HG03558 (cell line): ENCODE data around the gene ANKRD2.
"Not testable (repeated sequence)": the region's sequence is repeated elsewhere in the genome, so short reads cannot be mapped to it uniquely, and the experiment has no call there.

Experiments used
- ATAC-seq: cut with Tn5 transposase; IDR thresholded peaks from one replicate; pipeline ENCODE4 v1.9.1; 2021; ENCODE audit warnings: moderate number of reproducible peaks; ENCODE audit not compliant: unreplicated experiment; ENCODE audit errors: extremely low read depth

The ANKRD2 gene

GRCh38 chr10:97572214-97572989 lies at the start of gene ANKRD2:
Gene ANKRD2 (plus strand): TSS chr10:97572779. CDS start chr10:97572789, 10 bp downstream.
- no peak for ATAC-seq

GRCh38 chr10:97522937-97523336 lies 49.6 kb upstream of the ANKRD2 start:
- ATAC-seq = no peak

GRCh38 chr10:97525086-97525485 lies 47.5 kb upstream of the ANKRD2 start:
- no peak for ATAC-seq

GRCh38 chr10:97525683-97526110 lies 46.9 kb upstream of the ANKRD2 start:
- no peak for ATAC-seq

- not testable (repeated sequence) for ATAC-seq
These were observed 43.7 kb upstream of the ANKRD2 start for GRCh38 chr10:97528876-97529275.

- no peak for ATAC-seq
These were observed 42.7 kb upstream of the ANKRD2 start for GRCh38 chr10:97529685-97530465.

GRCh38 chr10:97531401-97531986 lies 41.1 kb upstream of the ANKRD2 start:
- no peak for ATAC-seq

GRCh38 chr10:97532935-97533671 lies 39.5 kb upstream of the ANKRD2 start:
- ATAC-seq = no peak

GRCh38 chr10:97533888-97534287 lies 38.7 kb upstream of the ANKRD2 start:
- ATAC-seq = no peak

GRCh38 chr10:97534746-97535367 lies 37.7 kb upstream of the ANKRD2 start:
- no peak for ATAC-seq

- no peak for ATAC-seq
These were observed 35.3 kb upstream of the ANKRD2 start for GRCh38 chr10:97537186-97537869.

GRCh38 chr10:97538411-97538810 lies 34.2 kb upstream of the ANKRD2 start:
- no peak for ATAC-seq

GRCh38 chr10:97538839-97539238 lies 33.7 kb upstream of the ANKRD2 start:
- ATAC-seq = no peak

- no peak for ATAC-seq
These were observed 32.9 kb upstream of the ANKRD2 start for GRCh38 chr10:97539523-97540200.

- ATAC-seq = no peak
These were observed 31.7 kb upstream of the ANKRD2 start for GRCh38 chr10:97540669-97541500.

- no peak for ATAC-seq
These were observed 30.2 kb upstream of the ANKRD2 start for GRCh38 chr10:97542169-97543024.

- ATAC-seq = no peak
These were observed 29.5 kb upstream of the ANKRD2 start for GRCh38 chr10:97543025-97543546.
